Measurements from ENCODE around the gene PHOX2A.
A peak's percentile ranks its signal among the peaks of the same experiment; 100 is the strongest.

Gene PHOX2A

DNA sequence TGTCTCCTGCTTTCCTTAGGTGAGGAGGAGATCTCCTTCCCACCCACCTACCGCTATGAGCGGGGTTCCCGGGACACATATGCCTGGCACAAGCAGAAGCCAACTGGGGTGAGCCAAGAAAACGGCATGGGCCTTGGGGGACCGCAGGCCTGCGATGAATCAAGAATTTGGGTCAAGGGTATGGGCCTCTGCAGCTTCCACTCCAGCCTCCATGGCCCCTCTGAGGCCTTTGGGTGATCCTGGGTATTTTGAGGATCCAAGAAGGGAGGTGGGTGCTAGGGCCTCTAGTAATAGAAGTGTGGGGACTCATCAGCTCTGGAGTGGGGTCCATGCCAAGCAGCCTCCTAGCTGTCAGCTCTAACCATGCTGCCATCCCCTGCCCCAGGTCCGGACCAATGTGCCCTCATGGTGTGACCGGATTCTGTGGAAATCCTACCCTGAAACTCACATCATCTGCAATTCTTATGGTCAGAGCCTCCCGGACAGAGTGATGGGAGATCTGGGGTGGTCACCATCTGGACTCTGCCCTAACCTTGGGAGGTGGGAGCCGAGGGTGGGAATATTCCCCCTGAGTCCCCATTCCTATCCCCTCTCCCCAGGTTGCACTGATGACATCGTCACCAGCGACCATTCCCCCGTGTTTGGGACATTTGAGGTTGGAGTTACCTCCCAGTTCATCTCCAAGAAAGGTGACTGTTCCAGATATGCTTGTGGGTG is 10.8 kb downstream of the PHOX2A start:
- DNase-seq, result no peak

DNA sequence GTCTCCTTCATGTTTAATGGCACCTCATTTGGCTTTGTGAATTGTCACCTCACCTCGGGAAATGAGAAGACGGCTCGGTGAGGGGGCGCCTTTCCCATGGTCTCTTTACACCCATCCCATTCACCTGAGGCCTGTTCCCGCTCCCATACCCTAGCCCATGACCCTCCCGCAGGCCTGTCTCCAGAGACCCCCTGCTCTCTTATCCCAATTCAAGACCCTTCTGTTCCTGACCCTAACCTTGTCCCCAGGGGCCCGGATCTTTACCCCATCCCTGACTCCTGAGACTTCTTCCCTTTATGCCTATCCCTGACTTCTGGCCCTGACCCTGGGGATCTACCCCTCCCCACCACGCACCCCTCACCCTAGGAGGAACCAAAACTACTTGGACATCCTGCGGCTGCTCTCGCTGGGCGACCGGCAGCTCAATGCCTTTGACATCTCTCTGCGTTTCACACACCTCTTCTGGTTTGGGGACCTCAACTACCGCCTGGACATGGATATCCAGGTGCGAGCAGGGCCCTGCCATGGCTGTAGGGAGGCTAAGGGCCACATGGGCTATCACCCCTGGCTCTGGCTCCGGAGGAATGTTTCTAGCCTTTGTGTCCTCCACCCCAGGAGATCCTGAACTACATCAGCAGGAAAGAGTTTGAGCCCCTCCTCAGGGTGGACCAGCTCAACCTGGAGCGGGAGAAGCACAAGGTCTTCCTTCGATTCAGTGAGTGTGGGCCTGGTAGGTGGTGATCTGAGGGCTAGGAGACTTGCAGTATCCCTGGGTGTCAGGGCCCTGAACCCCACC is 11.5 kb downstream of the PHOX2A start:
- no peak for DNase-seq

DNA sequence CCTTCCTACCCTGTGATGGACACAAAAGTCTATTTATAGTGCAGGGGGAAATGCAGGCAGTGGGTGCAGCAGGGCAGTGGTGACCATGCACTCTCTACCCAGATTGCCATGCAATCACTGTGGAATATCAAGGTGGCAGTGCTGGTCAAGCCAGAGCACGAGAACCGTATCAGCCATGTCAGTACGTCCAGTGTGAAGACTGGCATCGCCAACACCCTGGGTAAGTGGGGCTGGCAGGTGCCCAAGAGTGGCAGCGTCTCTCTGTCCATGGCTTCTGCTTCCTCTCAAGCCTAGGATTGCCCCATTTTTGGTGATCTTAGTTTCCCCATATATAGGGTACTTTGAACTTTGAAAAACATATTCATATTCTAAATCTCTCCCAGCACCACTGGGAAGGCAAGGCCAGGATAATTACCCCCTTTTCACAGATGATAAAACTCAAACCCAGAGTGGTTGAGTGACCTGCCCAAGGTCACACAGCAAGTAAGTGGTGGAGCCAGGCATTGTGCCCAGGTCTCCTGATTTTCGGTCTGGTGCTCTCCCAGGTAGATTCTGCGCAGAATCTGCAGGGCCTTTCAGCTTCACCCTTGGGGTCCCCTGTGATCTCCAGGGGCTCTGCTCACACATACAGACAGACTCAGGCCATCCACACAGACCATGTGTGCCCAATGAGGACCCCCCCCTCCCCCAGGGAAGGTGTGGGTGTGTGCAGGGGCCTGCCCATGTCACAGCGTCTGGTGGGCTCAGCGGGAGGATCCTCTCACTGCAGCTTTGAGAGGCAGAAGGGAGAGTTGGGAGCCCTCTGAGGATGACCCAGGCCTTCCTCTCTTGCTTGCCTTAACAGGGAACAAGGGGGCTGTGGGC is 12.3 kb downstream of the PHOX2A start:
- DNase-seq, result no peak

DNA sequence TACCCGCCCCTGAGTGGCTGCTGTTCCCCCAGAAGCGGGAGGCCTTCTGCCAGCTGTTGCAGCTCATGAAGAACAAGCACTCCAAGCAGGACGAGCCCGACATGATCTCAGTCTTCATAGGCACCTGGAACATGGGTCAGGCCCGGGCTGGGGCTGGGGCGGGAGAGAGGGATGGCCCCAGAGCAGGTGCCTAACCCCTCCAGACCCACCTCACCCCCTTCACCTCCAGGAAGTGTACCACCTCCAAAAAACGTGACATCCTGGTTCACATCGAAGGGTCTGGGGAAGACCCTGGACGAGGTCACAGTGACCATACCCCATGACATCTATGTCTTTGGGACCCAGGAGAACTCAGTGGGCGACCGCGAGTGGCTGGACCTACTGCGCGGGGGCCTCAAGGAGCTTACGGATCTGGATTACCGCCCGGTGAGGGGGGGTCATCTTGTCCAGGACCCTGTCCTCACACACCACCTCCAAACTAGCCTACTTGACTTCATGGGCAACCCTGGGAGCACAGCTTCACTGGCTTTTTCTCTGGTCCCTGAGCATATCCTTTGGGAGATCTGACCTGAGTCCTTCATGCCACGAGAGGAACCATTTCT is 13.1 kb downstream of the PHOX2A start:
- no peak for DNase-seq

DNA sequence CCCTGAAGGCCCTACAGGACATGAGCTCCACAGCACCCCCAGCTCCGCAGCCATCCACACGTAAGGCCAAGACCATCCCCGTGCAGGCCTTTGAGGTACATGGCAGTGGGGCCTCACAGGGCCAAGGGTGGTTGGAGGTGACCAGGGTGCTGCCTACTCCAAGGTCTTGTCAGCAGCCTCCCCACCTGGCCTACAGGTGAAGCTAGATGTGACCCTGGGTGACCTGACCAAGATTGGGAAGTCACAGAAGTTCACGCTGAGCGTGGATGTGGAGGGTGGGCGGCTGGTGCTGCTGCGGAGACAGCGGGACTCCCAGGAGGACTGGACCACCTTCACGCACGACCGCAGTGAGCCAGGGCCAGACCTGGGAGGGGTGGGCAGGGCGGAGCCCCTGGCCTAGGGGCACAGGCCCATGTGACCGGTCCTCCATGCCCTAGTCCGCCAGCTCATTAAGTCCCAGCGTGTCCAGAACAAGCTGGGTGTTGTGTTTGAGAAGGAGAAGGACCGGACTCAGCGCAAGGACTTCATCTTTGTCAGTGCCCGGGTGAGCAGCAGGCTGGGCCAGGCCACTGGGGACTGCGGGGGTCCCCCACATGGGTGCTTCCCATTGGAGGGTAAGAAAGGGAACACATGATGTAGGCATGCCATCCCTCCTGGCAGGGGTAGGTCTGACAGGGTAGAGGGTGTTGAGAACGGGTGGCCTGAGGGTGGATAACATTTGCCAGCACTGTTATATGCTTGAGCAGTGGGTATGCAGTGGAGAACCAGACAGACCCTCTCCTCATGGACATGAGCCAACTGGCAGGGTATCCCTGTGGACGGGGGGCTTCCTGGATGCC is 13.8 kb downstream of the PHOX2A start:
- no peak for DNase-seq

DNA sequence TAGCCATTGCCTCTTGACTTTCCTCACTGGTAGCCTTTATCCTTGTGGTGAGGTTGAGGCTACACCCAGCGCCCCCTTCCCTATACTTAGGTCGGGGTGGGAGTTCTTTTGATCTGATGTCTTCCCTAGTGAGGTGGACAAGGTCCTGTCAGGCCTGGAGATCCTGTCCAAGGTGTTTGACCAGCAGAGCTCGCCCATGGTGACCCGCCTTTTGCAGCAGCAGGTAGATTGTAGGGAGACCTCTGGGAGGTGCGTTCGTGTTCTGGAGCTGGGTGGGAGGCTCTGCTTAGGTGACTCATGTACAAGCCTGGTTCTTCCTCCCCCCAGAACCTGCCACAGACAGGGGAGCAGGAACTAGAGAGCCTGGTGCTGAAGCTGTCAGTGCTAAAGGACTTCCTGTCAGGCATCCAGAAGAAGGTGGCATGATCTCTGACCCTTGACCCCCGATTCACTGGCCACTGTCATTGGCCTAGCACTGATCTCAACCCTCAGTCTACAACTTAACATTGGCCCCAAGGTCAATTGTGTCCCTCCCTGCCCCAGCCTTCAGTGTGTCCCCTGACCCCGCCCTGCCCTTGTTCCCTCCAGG is 14.5 kb downstream of the PHOX2A start:
- no peak for DNase-seq

DNA sequence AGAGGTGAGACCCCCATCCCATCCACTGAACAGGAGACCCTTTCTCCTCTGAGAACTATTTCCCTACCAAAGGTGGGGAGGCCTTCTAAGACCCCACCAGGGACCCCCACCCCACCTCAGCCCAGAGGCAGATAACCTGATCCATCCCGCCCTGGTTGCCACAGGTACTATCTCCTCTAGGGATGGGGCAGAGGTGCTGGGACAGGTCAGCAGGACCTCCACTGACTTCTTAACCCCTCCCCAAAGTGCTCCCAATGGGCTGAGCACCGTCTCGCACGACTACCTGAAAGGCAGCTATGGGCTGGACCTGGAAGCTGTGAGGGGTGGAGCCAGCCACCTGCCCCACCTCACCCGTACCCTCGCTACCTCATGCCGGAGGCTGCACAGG is 15.1 kb downstream of the PHOX2A start:
- DNase-seq, result no peak

DNA sequence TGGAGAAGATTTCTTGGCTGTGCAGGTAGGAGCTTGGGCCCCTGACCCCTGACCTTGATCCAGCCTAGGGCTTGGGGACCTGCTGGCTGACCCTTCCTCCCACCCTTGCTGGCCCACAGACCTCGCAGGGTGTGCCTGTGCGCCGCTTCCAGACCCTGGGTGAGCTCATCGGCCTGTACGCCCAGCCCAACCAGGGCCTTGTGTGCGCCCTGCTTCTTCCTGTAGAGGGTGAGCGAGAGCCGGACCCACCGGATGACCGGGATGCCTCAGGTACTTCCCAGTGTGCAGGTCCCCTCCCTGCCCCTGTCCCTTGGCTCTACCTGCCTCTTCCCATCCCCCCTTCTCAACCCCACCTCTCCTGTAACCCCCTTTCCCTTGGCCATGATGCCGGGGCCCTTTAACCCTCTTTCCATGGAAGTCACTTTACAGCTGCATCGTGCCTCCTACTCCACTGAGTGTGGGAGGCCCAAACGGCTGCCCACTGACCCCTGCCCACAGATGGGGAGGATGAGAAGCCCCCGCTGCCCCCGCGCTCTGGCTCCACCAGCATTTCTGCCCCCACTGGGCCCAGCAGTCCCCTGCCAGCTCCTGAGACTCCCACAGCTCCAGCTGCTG is 15.6 kb downstream of the PHOX2A start:
- no peak for DNase-seq

DNA sequence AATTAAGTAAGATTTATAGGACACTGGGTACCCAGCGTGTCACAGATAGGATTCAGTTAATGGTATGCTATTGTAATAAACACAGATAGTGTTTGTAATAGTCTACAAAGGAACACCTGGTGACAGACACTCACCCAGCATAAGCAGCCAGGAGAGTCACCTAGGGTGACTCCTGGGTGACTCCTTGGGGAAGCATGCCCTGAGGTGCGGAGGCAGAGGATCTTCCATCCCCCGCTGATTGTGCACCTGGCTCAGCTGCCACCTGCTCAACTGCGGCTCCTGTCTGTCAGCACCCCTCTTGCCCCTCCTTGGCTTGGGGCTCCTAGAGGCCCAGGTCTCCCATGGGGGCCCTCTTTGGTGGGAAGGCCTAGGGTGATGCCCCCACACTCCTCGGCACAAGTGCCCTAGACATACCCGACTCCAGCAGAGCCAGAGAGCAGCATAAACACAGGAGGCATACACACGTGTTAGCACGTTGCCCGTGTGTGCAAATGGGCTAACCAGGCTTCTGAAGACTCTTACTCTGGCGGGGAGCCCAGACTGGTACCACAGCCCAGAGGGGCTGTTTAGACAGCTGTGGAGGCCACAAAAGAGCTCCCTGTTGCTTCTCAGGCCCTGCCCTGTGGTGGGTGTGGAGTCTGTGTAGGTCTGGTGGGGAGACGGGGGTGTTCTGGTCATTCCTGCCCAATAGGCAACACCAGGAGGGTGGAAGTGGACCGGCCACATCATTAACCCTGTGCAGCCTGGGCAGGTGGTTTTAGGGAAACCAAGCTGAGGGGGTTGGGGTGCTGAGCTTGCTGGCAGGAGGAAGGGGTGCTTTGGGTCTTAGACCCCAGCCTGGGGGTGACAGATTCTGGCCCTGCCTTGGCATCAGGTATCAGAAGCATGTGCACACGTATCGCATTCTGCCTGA is 16.4 kb downstream of the PHOX2A start:
- no peak for DNase-seq

DNA sequence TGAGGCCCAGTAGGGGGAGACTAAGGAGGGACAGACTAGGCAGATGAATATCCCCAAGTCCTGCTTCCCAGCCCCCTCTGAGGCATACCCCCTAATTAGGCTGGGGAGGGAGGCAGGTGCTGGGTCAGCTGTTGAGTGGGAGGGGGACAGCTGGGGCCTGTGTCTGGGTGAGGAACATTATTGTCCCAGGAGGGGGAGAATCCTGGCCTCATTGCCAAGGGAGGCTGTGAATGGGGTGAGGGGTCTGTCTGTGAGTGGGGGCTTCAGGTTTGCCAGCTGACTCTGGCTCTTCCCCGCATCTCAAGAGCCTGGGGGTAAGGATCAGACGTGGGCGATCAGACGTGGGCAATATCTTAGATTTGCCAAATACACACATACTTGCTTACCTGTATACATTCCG is 17.3 kb downstream of the PHOX2A start:
- no peak for DNase-seq

DNA sequence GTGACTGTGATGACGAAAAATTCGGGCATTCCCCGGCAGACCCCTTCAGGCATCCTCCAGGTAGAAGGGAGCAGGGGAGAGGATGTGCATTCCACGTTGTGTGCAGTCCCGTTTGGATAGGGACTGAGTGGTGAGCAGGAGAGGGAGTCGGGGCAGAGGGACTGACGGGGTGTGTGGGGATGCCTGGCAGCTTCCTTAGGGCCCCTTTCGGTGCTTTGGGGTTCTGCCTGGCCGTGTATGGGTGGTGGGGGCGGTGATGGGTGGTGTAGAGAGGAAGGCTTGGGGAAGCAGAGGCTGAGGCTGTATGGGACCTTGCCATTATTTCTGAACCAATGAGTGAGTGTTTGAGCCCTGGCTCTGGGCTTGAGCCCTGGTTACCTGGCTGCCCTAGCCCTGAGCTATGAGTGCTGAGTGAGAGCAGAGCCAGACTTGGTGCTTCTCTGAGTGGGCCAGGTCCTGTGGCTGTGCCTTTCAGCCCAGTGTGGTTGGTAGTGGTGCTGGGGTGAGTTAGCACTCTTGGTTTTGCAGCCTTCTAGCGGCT is 18.5 kb downstream of the PHOX2A start:
- DNase-seq, result no peak

DNA sequence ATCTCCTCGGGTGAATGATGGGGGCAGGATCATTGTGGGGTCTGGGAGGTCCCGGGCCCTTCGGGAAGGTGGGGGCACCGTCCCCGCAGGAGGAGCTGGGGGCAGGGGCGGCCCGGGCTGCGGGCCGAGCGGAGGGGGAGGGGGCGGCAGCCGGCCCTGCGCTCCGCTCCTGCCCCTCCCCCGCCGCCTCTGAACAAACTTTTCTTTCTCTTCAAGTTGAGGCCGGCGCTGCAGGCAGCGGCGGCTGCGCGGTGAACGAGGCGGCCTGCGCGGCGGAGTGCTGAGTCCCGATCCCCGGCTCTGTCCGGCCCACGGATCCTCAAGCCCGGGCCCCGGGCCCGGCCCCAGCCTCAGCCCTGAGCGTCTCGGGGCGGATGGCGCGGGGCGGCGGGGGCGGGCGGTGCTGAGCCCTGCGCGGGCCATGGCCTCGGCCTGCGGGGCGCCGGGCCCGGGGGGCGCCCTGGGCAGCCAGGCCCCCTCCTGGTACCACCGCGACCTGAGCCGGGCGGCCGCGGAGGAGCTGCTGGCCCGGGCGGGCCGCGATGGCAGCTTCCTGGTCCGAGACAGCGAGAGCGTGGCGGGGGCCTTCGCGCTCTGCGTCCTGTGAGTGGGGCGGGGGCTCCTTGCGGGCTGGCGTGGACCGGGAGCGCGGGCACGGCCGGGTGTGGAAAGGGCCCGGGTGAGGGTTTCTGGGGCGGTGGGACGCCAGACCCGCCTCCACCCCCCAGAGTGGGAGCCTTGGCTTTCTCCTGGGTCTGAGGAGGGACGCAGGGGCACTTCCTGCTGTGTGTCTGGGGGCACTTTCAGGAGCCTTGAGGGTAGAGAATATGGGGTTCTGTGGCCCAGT is 19.2 kb downstream of the PHOX2A start, which contains the start of gene INPPL1:
Gene INPPL1, plus strand, starts transcription at position 204 of the 847 bp plus-strand sequence. Its CDS starts 218 bp downstream, at position 422.
- DNase-seq, result peak; percentile 27

DNA sequence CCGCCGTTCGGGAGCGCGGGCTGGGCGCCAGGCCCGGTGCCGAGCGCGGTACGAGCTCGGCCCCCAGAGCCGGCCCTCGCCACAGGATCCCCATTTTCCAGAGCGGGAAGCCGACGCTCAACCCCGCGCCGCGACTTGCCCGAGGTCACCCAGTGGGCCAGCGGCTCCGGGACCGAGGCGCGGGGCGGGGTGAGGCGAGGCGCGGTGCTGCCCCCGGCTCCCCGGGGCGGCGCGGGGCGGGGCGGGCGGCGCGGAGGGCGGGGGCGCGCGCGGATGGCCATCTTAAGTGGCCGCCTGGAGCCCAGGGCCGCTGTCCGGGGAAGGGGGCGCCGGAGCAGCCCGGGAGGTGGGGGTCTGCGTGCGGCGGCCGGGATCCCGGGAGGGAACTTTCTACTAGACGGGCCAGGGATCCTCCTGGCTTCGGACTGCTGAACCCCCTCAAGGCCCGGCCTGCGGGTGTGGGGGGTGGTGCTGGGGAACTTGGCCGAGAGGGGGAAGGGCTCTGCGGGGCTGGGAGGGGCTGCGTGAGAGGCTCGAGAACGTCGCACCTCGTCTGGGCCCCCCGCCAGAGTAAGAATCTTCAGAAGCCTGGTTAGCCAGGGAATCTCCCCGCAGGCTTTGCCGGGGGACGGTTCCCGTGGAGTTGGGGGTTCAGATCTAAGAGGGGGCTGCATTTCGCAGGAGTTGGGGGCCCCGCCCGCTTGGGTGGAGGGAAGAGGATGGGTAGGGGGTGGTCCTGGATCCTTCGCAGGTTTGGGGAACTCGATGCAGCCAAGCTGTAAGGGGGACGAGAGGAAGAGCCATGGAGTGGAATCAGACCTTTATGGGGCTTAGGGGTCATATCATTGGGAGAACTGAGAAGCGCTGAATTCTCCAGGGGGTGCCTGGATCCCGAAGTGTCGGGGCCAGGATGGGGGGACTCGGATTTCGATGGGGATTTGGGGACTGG is 20.1 kb downstream of the PHOX2A start:
- peak; percentile 68 for DNase-seq

DNA sequence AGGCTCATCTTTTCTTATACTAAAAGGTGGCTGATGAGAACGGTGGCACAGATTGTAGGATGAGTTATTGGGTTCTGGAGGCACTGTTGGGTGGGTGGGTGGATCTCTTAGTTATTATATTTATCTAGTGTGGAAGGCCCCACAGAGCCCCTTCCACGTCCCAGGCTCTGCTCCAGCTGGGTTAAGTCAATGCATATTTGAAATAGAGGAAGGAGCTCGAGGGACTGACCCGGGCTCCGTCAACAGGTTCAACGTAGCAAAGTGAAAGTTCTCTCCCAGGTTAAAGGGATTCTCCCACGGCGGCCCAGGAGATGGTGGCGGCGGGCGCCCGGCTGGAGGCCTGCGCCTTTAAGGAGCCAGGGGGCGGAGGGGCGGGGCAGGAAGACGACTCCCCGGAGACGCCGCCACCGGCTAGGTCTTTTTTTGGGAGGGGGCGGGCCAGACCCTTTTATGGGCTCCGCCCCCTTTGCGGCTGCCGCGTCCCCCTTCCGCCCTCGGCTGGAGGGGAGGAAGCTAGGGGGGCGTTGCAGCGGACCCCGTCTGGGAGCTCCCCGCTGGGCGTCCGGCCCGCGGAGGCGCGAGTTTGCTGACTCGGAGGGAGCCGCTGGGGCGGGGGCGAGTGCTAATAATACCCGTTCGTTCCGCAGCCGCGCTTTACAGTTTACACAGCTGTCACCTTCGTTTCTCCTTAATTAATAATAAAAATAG is 20.9 kb downstream of the PHOX2A start:
- peak; percentile 96 for DNase-seq

DNA sequence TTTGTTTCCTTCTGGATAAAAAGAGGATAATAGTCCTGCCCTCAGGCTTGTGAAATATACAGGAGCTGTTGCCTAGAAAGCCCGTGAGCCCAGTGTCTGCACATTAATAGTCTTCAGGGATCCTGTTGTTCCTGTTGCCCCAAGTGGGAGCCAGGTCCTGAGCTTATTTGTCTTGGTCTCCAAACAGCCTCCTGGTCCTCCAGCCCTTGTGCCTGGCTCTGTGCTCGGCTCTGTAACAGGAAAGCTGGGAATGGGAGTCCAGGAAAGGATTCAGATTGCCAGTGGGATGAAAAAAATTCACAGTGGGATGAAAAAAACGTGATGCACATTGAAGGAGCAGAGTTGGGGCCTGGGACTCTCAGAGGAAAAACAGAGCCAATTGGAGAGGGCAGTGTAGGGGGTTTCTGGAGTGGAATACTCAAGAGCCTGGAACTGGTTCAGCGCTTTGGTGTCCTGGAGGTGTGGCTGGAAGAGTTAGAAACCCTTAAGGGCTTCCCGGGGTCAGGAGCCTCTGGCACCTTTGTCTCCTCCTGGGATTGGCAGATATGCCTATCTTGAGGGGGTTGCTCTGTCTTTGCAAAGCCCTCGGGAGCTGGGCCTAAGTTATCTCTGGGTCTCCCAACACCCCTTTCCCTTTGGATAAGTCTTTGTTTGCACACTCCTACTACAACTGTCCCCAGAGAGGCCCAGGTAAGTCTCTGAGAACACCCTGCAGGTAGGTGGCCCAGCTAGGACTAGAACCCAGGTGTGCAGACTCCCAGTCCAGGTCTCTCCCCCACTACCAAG is 21.7 kb downstream of the PHOX2A start:
- DNase-seq, result no peak
